Measurements from ENCODE around the gene IZUMO4.

The IZUMO4 gene

GRCh38 chr19:2108251-2109016 lies 11.7 kb downstream of the IZUMO4 start:
- DNase-seq (ENCODE audit: low read depth) = no peak

- DNase-seq (ENCODE audit: low read depth) = no peak
Measured at GRCh38 chr19:2109046-2109864, 12.5 kb downstream of the IZUMO4 start.

- no peak for DNase-seq (ENCODE audit: low read depth)
Measured at GRCh38 chr19:2110822-2111221, 14.1 kb downstream of the IZUMO4 start.

GRCh38 chr19:2111425-2111824 lies 14.7 kb downstream of the IZUMO4 start:
- DNase-seq (ENCODE audit: low read depth) = no peak

GRCh38 chr19:2111886-2112285 lies 15.2 kb downstream of the IZUMO4 start:
- no peak for DNase-seq (ENCODE audit: low read depth)

- DNase-seq (ENCODE audit: low read depth) = no peak
Measured at GRCh38 chr19:2112516-2113320, 16.0 kb downstream of the IZUMO4 start.

- no peak for DNase-seq (ENCODE audit: low read depth)
Measured at GRCh38 chr19:2113439-2114211, 16.9 kb downstream of the IZUMO4 start.

- no peak for DNase-seq (ENCODE audit: low read depth)
Measured at GRCh38 chr19:2114218-2114617, 17.5 kb downstream of the IZUMO4 start.

- DNase-seq (ENCODE audit: low read depth) = no peak
Measured at GRCh38 chr19:2114821-2115220, 18.1 kb downstream of the IZUMO4 start.

- DNase-seq (ENCODE audit: low read depth) = no peak
Measured at GRCh38 chr19:2115324-2115723, 18.6 kb downstream of the IZUMO4 start.

GRCh38 chr19:2115911-2116426 lies 19.3 kb downstream of the IZUMO4 start:
- DNase-seq (ENCODE audit: low read depth) = no peak

GRCh38 chr19:2116507-2116906 lies 19.8 kb downstream of the IZUMO4 start:
- DNase-seq (ENCODE audit: low read depth) = no peak

GRCh38 chr19:2117215-2117960 lies 20.7 kb downstream of the IZUMO4 start:
- no peak for DNase-seq (ENCODE audit: low read depth)

GRCh38 chr19:2118438-2118837 lies 21.7 kb downstream of the IZUMO4 start:
- DNase-seq (ENCODE audit: low read depth) = no peak

GRCh38 chr19:2119921-2120785 lies 23.4 kb downstream of the IZUMO4 start:
- DNase-seq (ENCODE audit: low read depth) = no peak

- DNase-seq (ENCODE audit: low read depth) = no peak
Measured at GRCh38 chr19:2120821-2121220, 24.1 kb downstream of the IZUMO4 start.

GRCh38 chr19:2121416-2122051 lies 24.8 kb downstream of the IZUMO4 start:
- no peak for DNase-seq (ENCODE audit: low read depth)

GRCh38 chr19:2122251-2122650 lies 25.5 kb downstream of the IZUMO4 start:
- DNase-seq (ENCODE audit: low read depth) = no peak

- DNase-seq (ENCODE audit: low read depth) = no peak
Measured at GRCh38 chr19:2122982-2123381, 26.3 kb downstream of the IZUMO4 start.
